NCI-H1092 treated with DMSO at 0.1 percent for 48 hours (cell line): ENCODE measurements around the gene GNAL.
"Not testable (repeated sequence)": the region's sequence is repeated elsewhere in the genome, so short reads cannot be mapped to it uniquely, and the experiment has no call there.

Source experiments
- DNase-seq: peaks from one replicate; lab custom pipeline; 2025; lab: John Stamatoyannopoulos, UW

The GNAL gene

GRCh38 chr18:11669271-11669947 lies 19.7 kb upstream of the GNAL start:
- no peak for DNase-seq

GRCh38 chr18:11669948-11670275 lies 19.2 kb upstream of the GNAL start:
- no peak for DNase-seq

- DNase-seq: no peak
Observed at GRCh38 chr18:11671156-11671555, 17.9 kb upstream of the GNAL start.

- no peak for DNase-seq
Observed at GRCh38 chr18:11672198-11672597, 16.9 kb upstream of the GNAL start.

GRCh38 chr18:11672846-11673454 lies 16.1 kb upstream of the GNAL start:
- DNase-seq: no peak

- no peak for DNase-seq
Observed at GRCh38 chr18:11673560-11673959, 15.5 kb upstream of the GNAL start.

- no peak for DNase-seq
Observed at GRCh38 chr18:11674119-11674518, 14.9 kb upstream of the GNAL start.

- no peak for DNase-seq
Observed at GRCh38 chr18:11676386-11676785, 12.7 kb upstream of the GNAL start.

- DNase-seq: no peak
Observed at GRCh38 chr18:11676867-11677266, 12.2 kb upstream of the GNAL start.

GRCh38 chr18:11678211-11678610 lies 10.9 kb upstream of the GNAL start:
- DNase-seq: no peak

GRCh38 chr18:11689669-11690565 lies 853 bp downstream of the GNAL start:
- no peak for DNase-seq

GRCh38 chr18:11690660-11691059 lies 1.6 kb downstream of the GNAL start:
- DNase-seq: not testable (repeated sequence)

- no peak for DNase-seq
Observed at GRCh38 chr18:11695736-11696135, 6.7 kb downstream of the GNAL start.

GRCh38 chr18:11696451-11696850 lies 7.4 kb downstream of the GNAL start:
- DNase-seq: no peak

GRCh38 chr18:11700876-11701275 lies 11.8 kb downstream of the GNAL start:
- no peak for DNase-seq

- DNase-seq: no peak
Observed at GRCh38 chr18:11710578-11710977, 21.5 kb downstream of the GNAL start.

GRCh38 chr18:11713756-11714155 lies 24.7 kb downstream of the GNAL start:
- DNase-seq: no peak

- no peak for DNase-seq
Observed at GRCh38 chr18:11714244-11714918, 25.3 kb downstream of the GNAL start.

GRCh38 chr18:11716767-11717315 lies 27.8 kb downstream of the GNAL start:
- DNase-seq: not testable (repeated sequence)

- DNase-seq: no peak
Observed at GRCh38 chr18:11719050-11719449, 30.0 kb downstream of the GNAL start.

GRCh38 chr18:11719621-11720020 lies 30.6 kb downstream of the GNAL start:
- no peak for DNase-seq

GRCh38 chr18:11721720-11722119 lies 32.7 kb downstream of the GNAL start:
- DNase-seq: no peak
